SK-N-MC (cell line): ENCODE measurements around the gene LGALS1.

ENCODE experiments used
- DNase-seq: peaks from one replicate; pipeline ENCODE4 v3.0.0-alpha.2; 2011; ENCODE audit warnings: low read depth, low spot score
- H3K27ac ChIP-seq: fragments of 200-600 bp; sonication (generic); 2 replicates; pipeline ENCODE4 v1.5.1; 2016; ENCODE audit warnings: mixed run types
- H3K36me3 ChIP-seq: fragments of 200-600 bp; sonication (generic); 2 replicates; pipeline ENCODE4 v1.6.1; 2017; ENCODE audit warnings: antibody characterized with exemption, low read length, mixed read lengths; ENCODE audit not compliant: insufficient read depth
- H3K4me3 ChIP-seq: fragments of 200-600 bp; sonication (generic); 2 replicates; pipeline ENCODE4 v1.5.1; 2016
- H3K9ac ChIP-seq: fragments of 200-600 bp; sonication (generic); 2 replicates; pipeline ENCODE4 v1.8.0; 2017; ENCODE audit warnings: mixed run types, mixed read lengths; ENCODE audit not compliant: insufficient read length
- H3K9me3 ChIP-seq: fragments of 200-600 bp; sonication (generic); 2 replicates; pipeline ENCODE4 v1.6.1; 2017; ENCODE audit warnings: low read depth, mild to moderate bottlenecking, antibody characterized with exemption, low read length, moderate library complexity, mixed read lengths
- EZH2 ChIP-seq: fragments of 200-600 bp; sonication (generic); IDR thresholded peaks from one replicate; pipeline ENCODE4 v1.6.1; 2017; ENCODE audit warnings: antibody characterized with exemption
- FOXP2 ChIP-seq: optimal IDR thresholded peaks from 2 replicates; pipeline ENCODE3; 2011; ENCODE audit warnings: mild to moderate bottlenecking, moderate library complexity; ENCODE audit not compliant: insufficient read depth; ENCODE audit errors: extremely low read length, control extremely low read depth
- POLR2AphosphoS5 ChIP-seq: IDR thresholded peaks from 2 replicates; pipeline ENCODE4 v1.6.1; 2012; ENCODE audit warnings: mild to moderate bottlenecking, low read depth, low read length, borderline replicate concordance

Gene LGALS1

DNA sequence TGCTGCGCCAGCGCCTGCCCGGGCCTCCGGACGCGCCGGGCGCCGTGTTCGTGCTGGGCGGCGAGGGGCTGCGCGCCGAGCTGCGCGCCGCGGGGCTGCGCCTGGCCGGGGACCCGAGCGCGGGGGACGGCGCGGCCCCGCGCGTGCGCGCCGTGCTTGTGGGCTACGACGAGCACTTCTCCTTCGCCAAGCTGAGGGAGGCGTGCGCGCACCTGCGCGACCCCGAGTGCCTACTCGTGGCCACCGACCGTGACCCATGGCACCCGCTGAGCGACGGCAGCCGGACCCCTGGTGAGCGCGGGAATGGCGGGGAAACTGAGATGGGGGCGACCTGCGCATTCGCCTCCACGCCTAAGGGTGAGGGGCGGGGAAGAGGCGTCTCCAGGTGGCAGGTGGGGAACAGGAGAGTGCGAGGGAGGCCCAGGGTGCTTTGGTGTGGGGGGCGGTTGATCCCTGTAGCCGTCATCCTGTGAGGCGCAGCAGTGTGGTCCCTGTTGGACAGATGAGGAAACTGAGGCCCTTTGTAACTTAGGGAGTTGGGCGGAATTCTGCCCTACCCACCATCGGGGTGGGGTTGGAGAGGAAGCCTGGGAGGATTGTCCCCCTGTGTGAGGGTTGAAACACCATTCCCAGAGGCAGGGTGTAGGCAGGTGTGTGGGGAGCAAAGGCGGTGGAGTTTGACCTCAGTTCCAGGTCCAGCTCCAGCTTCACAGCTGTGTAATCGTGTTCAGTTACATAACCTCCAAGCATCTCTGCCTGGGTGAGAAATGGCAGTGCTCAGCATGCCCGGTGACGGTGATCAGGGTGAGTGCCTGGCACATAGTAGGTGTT lies 16.2 kb upstream of the LGALS1 start:
- H3K27ac ChIP-seq, result no peak overlapping the region; the same call in 1 of the 2 replicates
- no peak for TF ChIP-seq POLR2AphosphoS5
- TF ChIP-seq EZH2, result no peak
- no peak for TF ChIP-seq FOXP2
- DNase-seq, result no peak
- H3K9me3 ChIP-seq, result no peaks in the 10 kb centered on the region
- peak overlapping the region; percentile 76 for H3K9ac ChIP-seq
- no peaks in the 10 kb centered on the region for H3K36me3 ChIP-seq
- H3K4me3 ChIP-seq, result peak overlapping the region; percentile 90

DNA sequence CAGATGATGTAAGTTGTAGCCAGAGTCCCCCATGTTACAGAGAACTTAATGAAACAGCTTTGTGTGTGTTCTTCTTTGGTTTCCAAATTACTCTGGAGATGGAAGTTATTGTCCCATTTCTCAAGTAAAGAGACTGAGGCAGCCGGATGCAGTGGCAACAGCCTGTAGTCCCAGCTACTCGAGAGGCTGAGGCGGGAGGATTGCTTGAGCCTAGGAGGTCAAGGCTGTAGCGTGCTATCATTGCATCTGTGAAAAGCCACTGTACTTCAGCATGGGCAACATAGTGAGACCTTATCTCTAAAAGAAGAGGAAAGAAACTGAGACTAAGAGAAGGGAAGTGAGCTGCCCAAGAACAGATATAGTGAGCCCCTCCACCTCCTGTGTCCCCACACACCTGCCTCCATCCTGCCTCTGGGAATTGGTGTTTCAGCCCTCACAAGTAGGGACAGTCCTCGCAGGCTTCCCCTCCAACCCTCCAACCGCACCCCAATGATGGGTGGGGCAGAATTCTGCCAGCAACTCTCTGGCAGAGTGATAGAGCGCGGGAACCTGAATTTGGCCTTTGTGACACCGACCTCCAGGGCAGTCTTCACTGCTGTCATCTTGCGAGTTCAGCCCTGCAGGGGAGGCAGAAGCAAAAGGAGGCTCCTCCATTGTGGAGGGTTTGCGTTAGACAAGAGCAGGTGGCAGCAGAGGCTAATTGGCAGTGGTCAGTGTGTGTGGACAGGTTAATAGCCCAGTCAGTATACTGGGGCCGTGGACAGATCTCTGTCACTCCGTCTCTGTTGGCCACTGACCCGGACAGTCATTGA lies 15.3 kb upstream of the LGALS1 start:
- H3K27ac ChIP-seq, result no peak overlapping the region
- no peak for TF ChIP-seq POLR2AphosphoS5
- TF ChIP-seq FOXP2, result no peak
- no peak for TF ChIP-seq EZH2
- H3K9me3 ChIP-seq, result no peaks in the 10 kb centered on the region
- H3K4me3 ChIP-seq, result peak overlapping the region; percentile 90
- no peaks in the 10 kb centered on the region; the same call in 1 of the 2 replicates for H3K36me3 ChIP-seq
- H3K9ac ChIP-seq, result peak overlapping the region; percentile 76
- DNase-seq, result no peak

DNA sequence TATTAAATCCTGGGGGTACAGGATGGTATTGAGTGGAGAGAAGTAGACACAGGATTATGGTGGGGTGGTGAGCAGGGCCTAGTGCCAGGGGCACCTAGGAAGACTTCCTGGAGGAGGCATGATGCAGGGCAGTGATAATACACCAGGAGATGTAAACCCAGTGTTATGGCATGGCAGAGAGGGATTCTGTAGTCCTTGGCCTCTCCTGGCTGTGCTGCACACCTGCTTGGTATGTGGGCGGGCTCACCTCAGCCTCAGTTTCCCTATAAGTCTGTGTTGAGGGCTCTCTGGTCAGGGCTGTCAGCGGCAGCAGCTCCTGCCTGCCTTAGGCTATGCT lies 14.8 kb upstream of the LGALS1 start:
- no peak overlapping the region for H3K27ac ChIP-seq
- no peak overlapping the region for H3K9ac ChIP-seq
- DNase-seq, result no peak
- TF ChIP-seq EZH2, result no peak
- no peak for TF ChIP-seq POLR2AphosphoS5
- no peak for TF ChIP-seq FOXP2
- H3K4me3 ChIP-seq, result peak overlapping the region; percentile 90; the same call in 1 of the 2 replicates
- H3K36me3 ChIP-seq, result peaks cover 3% of the 10 kb centered on the region; the same call in 1 of the 2 replicates
- no peaks in the 10 kb centered on the region for H3K9me3 ChIP-seq

DNA sequence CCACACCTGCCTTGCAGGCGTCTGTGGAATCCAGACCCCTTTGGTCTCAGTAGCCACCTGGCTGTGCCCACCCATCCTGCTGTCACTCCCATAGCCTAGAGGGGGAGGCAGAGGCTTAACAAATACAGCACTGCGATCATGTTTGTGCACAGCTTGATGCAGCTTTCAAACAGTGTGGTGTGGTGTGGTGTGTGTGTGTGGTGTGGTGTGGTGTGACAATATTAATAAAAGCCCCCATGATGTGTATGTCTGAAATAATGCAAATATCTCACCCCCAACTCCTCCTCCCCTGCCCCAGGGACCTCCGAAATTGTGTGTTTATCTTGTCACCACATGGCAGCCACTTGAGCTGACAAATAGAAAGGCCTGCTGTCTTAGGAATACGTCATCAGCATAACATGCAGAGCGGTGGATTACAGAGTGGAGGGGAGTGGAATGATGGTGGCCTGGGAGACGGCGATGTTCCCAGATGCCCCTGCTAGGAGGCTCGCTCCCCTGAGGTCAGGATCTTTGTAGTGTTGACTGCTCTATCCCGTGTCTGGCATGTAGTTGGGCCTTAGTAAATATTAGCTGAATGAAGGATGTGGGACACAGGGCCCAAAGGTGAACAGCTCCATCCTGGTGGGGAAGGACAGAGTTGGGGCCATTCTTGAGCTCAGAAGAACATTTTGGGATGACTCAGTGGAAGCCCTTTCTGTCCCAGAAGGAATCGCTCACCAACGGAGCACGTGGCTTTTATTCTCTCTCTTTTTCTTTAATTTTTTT lies 14.1 kb upstream of the LGALS1 start:
- H3K4me3 ChIP-seq, result 0 out of 2 replicates have a peak overlapping the region, but pooled peaks have one; percentile 5
- H3K36me3 ChIP-seq, result peaks cover 10% of the 10 kb centered on the region
- H3K9me3 ChIP-seq, result no peaks in the 10 kb centered on the region
- no peak overlapping the region for H3K27ac ChIP-seq
- no peak for DNase-seq
- TF ChIP-seq POLR2AphosphoS5 (no peak), EZH2 (no peak), FOXP2 (no peak)
- no peak overlapping the region for H3K9ac ChIP-seq

DNA sequence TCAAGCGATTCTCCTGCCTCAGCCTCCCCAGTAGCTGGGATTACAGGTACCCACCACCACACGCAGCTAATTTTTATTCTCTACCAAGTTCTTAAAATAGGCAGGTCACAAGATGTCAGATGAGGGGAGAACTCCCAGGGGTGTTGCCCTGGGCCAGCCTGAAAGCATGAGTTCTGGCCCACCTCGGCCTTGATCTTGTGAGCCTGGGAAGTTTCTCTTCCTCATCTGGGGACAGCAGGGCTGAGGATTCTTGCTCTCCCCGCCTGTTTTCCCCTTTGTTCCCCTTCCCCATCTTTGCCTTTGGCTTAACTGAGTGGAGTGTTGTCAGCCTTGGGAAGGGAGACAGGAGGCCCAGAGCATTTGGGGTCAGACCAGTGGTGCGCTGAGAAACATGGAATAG lies 13.4 kb upstream of the LGALS1 start:
- no peak for TF ChIP-seq EZH2
- TF ChIP-seq POLR2AphosphoS5, result no peak
- no peak for TF ChIP-seq FOXP2
- Histone ChIP-seq H3K27ac (no peak overlapping the region), H3K4me3 (no peak overlapping the region), H3K36me3 (peaks cover 15% of the 10 kb centered on the region), H3K9ac (no peak overlapping the region), H3K9me3 (no peaks in the 10 kb centered on the region)
- no peak for DNase-seq

DNA sequence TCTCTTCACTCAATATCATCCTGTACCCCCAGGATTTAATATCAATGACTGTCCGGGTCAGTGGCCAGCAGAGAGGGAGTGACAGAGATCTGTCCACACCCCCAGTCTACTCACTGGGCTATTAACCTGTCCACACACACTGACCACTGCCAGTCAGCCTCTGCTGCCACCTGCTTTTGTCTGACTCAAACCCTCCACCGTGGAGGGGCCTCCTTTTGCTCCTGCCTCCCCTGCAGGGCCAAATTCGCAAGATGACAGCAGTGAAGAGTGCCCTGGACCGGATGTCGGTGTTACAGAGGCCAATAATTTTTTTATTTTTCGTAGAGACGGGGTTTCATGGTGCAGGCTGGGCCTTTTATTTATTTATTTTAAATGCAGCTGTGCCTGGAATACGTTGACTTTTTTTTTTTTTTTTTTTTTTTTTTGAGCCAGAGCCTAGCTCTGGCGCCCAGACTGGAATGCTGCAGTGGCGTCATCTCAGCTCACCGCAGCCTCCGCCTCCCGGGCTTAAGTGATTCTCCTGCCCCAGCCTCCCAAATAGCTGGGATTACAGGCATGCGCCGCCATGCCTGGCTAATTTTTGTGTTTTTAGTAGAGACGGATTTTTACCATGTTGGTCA lies 11.8 kb upstream of the LGALS1 start:
- H3K9me3 ChIP-seq, result no peaks in the 10 kb centered on the region
- no peak overlapping the region for H3K4me3 ChIP-seq
- DNase-seq, result no peak
- no peak overlapping the region for H3K27ac ChIP-seq
- no peak for TF ChIP-seq EZH2
- no peak for TF ChIP-seq FOXP2
- no peak for TF ChIP-seq POLR2AphosphoS5
- peaks cover 15% of the 10 kb centered on the region for H3K36me3 ChIP-seq
- no peak overlapping the region for H3K9ac ChIP-seq

DNA sequence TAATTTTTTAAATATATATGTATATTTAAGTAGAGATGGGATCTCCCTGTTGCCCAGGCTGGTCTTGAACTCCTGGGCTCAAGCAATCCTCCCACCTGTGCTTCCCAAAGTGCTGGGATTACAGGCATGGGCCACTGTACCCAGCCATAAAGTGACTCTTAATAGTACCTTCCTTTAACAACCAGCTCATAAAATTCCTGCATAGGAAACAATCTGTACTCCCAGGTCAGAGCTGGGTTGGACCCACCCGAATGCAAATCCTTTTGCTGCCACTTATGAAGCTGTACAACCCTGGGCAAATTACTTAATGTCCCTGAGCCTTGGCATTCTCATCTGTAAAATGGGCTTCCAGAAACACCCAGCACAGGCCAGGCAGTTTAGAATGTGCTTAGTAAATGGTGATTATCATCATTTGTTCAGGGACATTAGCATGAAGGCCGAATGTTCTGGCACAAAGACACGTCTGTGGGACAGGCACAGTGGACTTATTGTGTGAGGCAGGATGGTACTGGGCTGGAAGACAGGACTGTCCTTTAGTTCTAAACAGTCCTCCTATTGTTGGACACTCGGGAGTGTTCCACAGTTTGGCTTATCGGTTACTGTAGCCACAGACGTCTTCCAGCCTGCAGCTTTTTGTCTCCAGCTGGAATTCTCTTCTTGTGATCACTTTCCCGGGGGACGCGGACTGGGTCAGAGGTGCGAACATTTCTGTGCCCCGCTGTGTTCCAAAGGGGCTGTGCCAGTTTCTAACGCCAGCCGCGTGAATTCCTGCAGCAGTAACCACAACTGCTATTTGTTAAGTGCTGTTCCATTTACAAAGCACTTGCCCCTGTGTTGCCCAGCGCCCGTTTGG lies 11.0 kb upstream of the LGALS1 start:
- TF ChIP-seq POLR2AphosphoS5, result no peak
- TF ChIP-seq FOXP2, result no peak
- TF ChIP-seq EZH2, result no peak
- Histone ChIP-seq H3K9me3 (no peaks in the 10 kb centered on the region), H3K36me3 (peaks cover 15% of the 10 kb centered on the region), H3K9ac (no peak overlapping the region), H3K4me3 (no peak overlapping the region), H3K27ac (no peak overlapping the region)
- no peak for DNase-seq
